Medulla oblongata (tissue), 1 donor: ENCODE measurements around the gene SLC19A1.
"Not testable (repeated sequence)": the region's sequence is repeated elsewhere in the genome, so short reads cannot be mapped to it uniquely, and the experiment has no call there.

Experiments
- DNase-seq: peaks from one replicate; pipeline ENCODE4 v3.0.0-alpha.2; 2015; ENCODE audit errors: extremely low spot score

The SLC19A1 gene

GRCh38 chr21:45533361-45533845 lies 8.8 kb downstream of the SLC19A1 start:
- DNase-seq = no peak

DNA sequence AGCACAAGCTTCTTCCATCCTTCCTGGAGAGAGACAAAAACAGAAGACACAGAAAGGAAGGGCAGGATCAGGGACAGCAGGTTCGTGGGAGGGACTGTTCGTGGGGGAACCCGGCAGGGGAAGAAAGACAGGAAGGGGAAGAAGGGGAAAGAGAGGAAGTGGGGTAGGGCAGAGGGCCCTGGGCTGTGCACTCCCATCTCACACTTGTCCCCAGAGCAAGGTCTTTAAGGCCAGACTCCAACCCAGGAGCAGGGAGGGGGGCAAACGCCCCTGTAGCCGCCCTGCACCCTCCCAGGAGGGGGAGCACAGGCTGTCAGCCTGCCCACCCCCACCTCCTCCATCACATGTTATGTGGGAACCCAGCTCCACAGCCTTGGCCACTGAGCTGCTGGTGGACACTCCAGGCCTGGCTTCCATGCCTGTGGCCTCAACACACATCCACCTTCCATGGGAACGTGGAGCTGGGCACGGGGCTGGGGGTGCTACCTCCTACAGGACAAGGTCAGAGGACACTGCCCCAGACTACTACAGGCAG lies 9.3 kb downstream of the SLC19A1 start:
- DNase-seq = no peak

DNA sequence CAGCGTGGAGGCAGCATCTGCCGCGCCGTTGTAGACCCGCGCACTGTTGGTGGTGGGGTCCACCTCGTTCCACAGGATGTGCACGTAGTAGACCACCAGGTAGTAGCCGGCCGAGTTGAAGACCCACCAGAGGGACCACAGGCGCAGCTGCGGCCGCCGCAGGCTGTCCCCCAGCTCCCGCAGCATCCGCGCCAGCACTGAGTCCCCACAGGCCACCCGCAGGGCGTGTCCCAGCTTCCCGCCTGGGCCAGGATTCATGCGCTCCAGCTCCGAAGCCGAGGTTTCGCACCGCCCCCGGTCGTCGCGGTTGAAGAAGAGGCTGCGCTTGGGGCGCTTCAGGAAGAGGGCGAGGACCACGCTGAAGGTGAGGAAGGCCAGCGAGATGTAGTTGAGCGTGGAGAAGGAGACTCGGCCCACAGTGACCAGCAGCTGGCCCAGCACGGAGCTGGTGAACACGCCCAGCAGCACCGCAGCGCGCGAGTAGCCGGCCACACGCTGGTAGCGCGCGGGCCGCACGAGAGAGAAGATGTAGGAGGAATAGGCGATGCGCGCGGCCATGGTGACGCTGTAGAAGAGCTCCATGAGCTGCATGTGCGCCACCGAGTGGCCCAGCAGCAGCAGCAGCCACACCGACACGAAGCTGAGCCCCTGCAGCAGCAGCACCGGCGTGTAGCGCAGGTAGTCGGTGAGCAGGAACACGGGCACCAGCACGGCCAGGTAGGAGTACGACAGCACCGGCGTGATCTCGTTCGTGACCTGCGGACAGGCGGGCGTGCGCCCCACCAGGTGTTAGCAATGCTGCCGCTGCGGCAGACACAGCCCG lies 10.6 kb downstream of the SLC19A1 start:
- DNase-seq = no peak

DNA sequence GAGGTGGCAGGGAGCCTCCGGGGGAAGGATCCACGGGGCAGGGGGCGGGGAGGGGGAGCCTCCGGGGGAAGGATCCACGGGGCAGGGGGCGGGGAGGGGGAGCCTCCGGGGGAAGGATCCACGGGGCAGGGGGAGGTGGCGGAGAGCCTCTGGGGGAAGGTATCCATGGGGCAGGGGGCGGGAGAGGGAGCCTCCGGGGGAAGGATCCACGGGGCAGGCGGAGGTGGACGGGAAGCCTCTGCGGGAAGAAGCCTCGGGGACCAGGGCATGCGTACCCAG lies 11.2 kb downstream of the SLC19A1 start:
- not testable (repeated sequence) for DNase-seq

DNA sequence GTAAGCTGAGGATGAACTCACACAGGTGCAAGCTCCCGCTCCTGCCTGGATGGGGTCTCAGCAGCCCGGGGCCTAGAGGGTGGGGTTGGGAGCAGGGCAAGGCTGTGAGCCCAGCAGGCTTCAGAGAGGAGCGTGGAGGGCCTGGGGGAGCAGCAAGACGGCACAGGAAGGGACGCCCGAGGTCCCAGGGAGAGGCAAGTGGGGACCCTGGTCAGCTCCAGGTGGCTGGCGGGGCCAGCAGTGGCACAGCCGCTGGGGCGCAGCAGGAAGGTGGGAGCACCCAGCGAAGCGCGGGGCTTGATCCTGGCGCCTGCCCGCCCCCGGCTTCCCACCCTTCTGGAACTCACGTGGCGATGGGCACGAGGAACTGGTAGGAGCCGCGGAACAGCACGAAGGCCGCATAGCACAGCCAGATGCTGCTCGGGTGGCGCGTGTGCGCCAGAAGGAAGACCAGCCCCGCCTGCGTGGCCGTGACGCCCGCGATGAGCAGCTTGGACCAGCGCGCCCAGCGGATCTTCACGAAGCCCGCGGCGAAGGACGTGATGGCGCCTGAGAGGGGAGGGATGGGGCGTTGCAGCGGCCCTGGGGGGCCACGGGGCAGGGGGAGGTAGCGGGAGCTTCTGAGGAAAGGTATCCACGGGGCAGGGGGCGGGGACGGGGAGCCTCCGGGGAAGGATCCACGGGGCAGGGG lies 11.7 kb downstream of the SLC19A1 start:
- DNase-seq = no peak

- DNase-seq = no peak
These were observed 12.3 kb downstream of the SLC19A1 start for GRCh38 chr21:45529785-45530422.

- DNase-seq = no peak
These were observed 13.1 kb downstream of the SLC19A1 start for GRCh38 chr21:45528981-45529784.

- DNase-seq = no peak
These were observed 14.1 kb downstream of the SLC19A1 start for GRCh38 chr21:45528028-45528705.

- not testable (repeated sequence) for DNase-seq
These were observed 14.9 kb downstream of the SLC19A1 start for GRCh38 chr21:45527151-45527999.

GRCh38 chr21:45525910-45526306 lies 16.3 kb downstream of the SLC19A1 start:
- DNase-seq = no peak

DNA sequence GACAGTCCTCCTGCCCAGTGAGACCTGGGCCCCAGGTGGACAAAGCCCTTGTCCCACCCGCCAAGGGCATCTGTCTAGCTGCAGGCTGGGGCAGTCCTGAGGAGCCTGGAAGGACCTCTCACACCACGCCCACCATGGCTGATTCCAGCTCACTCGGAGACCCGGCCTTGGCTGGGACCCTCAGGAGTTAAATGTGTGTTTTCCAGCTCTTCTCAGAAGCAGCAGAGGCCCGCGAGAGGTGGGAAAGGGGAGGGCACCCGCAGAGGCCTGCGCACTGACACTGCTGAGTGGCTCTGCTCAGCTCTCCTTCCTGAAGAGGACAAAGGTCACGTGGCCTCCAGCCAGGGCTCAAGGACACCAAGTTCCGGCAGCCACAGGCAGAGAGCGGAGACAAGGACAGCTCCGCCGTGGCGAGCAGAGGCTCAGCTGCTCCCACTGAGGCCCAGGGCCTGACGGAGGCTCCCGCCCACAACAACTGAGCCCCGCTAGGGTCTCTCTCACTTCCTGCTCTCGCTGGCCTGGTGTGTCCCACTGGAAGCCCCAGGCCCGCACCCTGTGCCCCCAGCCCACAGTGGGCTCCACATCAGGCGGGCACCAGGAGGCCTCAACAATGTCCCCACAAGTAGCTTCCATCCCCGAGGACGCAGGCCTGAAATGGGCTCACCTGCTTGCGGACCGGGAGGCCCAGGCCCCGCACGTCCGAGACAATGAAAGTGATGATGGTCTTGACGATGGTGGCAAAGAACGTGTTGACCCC lies 16.9 kb downstream of the SLC19A1 start:
- DNase-seq = no peak

GRCh38 chr21:45524756-45525152 lies 17.5 kb downstream of the SLC19A1 start:
- DNase-seq = no peak

GRCh38 chr21:45523411-45524101 lies 18.7 kb downstream of the SLC19A1 start:
- no peak for DNase-seq

GRCh38 chr21:45522986-45523385 lies 19.3 kb downstream of the SLC19A1 start:
- DNase-seq = no peak

DNA sequence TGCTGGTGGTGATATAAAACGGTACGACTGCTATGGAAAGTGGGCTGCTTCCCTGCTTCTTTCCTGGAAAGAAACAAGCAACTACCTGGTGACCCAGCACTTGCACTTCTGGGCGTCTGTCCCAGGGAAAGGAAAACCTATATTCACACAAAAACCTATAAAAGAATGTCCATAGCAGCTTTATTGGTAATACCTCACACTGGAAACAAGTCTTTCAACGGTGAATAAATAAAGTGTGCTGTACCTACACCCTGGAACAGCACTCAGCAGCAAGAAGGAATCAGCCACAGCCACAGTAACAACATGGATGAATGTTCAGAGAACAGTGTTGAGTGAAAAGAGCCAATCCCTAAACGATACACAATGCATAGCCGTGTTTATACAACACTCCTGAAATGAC lies 19.9 kb downstream of the SLC19A1 start:
- DNase-seq = no peak

DNA sequence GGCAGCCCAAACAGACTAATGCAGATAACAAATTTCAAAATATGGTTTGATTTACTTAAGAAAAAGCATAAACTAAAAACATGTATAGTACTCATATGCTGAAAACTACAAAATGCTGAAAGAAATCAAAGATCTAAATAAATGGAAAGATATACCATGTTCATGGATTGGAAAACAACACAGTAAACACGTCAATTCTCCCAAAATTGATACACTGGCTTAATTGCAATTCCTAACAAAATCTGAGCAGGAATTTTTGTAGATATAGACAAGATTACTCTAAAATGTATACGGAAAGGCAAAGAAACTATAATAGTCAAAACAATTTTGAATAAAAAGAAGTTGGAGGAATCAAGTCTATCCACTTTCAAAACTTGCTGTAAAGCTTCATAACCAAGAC lies 21.0 kb downstream of the SLC19A1 start:
- no peak for DNase-seq

DNA sequence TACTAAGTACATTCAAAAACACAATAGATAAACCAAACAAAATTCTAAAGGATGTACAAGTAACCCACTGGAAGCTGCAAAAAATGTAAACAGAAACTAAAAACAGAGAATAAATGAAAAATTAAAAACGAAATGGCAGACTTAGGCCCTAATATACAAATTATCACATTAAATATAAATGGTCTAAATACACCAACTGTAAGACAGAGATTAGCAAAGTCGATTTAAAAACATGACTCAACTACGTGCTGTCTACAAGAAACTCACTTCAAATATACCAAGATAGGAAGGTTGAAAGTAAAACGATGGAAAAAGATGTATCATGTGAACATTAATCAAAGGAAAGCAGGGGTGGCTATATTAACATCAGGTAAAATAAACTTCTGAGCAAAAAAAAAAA lies 23.1 kb downstream of the SLC19A1 start:
- DNase-seq = no peak

DNA sequence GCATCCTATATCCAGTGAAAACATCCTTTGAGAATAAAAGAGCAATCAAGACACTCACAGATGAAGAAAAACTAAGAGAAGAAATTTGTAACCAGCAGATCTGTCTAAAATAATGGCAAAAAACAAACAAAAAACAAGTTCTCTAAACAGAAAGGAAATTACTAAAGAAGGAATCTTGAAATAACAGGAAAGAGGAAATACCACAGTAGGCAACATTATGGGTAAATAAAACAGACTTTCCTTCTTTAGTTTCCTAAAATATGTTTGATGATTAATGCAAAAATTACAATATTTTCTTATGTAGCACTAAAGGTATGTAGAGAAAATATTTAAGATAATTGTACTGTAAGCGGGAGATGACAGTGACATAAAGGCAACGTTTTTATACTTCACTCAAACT lies 23.5 kb downstream of the SLC19A1 start:
- DNase-seq = no peak
